ENCODE results near the gene DGKQ.

DNA sequence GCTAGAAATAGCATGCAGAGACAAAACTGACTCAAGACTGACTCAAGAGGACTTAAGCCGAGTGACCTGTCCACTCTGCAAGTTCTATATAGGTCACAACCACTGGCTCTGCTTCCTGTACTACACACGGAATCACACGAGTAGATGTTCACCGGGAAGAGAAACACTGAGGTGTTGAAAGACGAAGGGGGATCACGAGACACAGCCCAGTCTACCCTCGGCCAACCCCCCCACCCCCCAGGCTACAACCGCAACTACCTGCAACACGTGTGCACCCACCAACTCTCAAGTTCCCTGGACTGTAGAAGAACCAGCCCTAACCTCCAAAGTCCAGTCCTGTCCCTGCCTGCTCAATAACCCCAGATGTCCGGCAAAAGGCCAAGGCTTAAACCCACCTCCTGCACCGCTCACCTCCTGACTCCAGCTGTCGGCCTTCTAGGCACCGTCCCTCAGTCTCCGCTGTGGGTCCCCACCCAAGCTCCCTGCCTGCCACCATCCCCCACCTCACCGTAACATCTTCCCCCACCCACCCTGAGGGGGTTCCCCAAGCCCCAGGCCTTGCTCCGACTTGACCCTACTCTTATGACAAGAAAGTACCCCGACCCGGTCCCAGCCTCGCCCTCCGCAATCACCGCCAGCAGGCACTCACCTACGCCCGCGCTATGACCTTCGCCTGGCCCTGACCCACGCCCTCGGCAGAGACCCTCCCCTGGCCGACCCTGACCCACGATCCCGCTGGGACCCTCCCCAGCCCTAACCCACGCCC lies 42.0 kb downstream of the DGKQ start:
- TF ChIP-seq, protein P1, sequence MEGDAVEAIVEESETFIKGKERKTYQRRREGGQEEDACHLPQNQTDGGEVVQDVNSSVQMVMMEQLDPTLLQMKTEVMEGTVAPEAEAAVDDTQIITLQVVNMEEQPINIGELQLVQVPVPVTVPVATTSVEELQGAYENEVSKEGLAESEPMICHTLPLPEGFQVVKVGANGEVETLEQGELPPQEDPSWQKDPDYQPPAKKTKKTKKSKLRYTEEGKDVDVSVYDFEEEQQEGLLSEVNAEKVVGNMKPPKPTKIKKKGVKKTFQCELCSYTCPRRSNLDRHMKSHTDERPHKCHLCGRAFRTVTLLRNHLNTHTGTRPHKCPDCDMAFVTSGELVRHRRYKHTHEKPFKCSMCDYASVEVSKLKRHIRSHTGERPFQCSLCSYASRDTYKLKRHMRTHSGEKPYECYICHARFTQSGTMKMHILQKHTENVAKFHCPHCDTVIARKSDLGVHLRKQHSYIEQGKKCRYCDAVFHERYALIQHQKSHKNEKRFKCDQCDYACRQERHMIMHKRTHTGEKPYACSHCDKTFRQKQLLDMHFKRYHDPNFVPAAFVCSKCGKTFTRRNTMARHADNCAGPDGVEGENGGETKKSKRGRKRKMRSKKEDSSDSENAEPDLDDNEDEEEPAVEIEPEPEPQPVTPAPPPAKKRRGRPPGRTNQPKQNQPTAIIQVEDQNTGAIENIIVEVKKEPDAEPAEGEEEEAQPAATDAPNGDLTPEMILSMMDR (IDR thresholded peaks at IDR 0.05; ENCODE audit: low read length) = no peak
- TF ChIP-seq EZH2 (optimal IDR thresholded peaks at IDR 0.05; ENCODE audit: low read depth, low read length) (no peak), EZH2phosphoT487 (IDR thresholded peaks at IDR 0.05; ENCODE audit: low read length) (no peak)
